ENCODE data around the gene CEND1. TPM values are rescaled to one million over a fixed set of nuclear protein-coding genes. Genes with fewer than 3 reads are reported as not detected.

Gene CEND1
- total and polyA plus RNA-seq, 2 of the 13 experiments (the other 11 are each of a cell fraction or from before 2014, with no cell fraction given): not detected

- TF ChIP-seq ZNF160 (CRISPR knock-in tag; IDR thresholded peaks at IDR 0.05): no peak
- TF ChIP-seq GABPA (IDR thresholded peaks at IDR 0.05; ENCODE audit: low read depth, low read length): no peak
- peak; percentile 57; the same call in 1 of the 2 replicates for TF ChIP-seq GABPA (CRISPR knock-in tag; IDR thresholded peaks at IDR 0.05; ENCODE audit: low read depth)
- TF ChIP-seq POLR2A (IDR thresholded peaks at IDR 0.05; ENCODE audit: insufficient read depth in 1 of 2, low read depth in 2 of 2, low read length in 2 of 2): peak in 1 of 2 experiments; percentile 66; a peak in 2 of 4 replicates
- TF ChIP-seq PATZ1 (CRISPR knock-in tag; IDR thresholded peaks at IDR 0.05): peak; percentile 51
- peak; percentile 27; the same call in 1 of the 2 replicates for TF ChIP-seq RXRA (CRISPR knock-in tag; IDR thresholded peaks at IDR 0.05)
- TF ChIP-seq ETV5 (CRISPR knock-in tag; IDR thresholded peaks at IDR 0.05; ENCODE audit: borderline replicate concordance): 0 out of 2 replicates have a peak, but pooled peaks have one; percentile 1
- no peak for TF ChIP-seq ZNF569 (CRISPR knock-in tag; IDR thresholded peaks at IDR 0.05; ENCODE audit: borderline replicate concordance)
- TF ChIP-seq RFXAP (CRISPR knock-in tag; IDR thresholded peaks at IDR 0.05; ENCODE audit: borderline replicate concordance): 0 out of 2 replicates have a peak, but pooled peaks have one; percentile 12
- TF ChIP-seq IKZF4 (CRISPR knock-in tag; IDR thresholded peaks at IDR 0.05; ENCODE audit: borderline replicate concordance, low read depth, not compliant biosample characterization): no peak
- peak; percentile 16 for TF ChIP-seq HNRNPLL (IDR thresholded peaks at IDR 0.05; ENCODE audit: low read depth, low read length, poor library complexity, severe bottlenecking)
- TF ChIP-seq YEATS4 (CRISPR knock-in tag; IDR thresholded peaks at IDR 0.05; ENCODE audit: borderline replicate concordance): peak; percentile 8; the same call in 1 of the 2 replicates
- no peak for TF ChIP-seq U2AF1 (optimal IDR thresholded peaks at IDR 0.05; ENCODE audit: low read depth, low read length)
- peak; percentile 9; the same call in 1 of the 2 replicates for TF ChIP-seq ZBTB7B (CRISPR knock-in tag; IDR thresholded peaks at IDR 0.05)
- no peak for TF ChIP-seq MED13 (CRISPR knock-in tag; IDR thresholded peaks at IDR 0.05)
- 0 out of 2 replicates have a peak, but pooled peaks have one; percentile 17 for TF ChIP-seq SALL1 (CRISPR knock-in tag; IDR thresholded peaks at IDR 0.05)
- 0 out of 4 replicates have a peak, but pooled peaks of 1 of the 2 experiments have one; percentile 28 for TF ChIP-seq KLF16 (CRISPR knock-in tag; IDR thresholded peaks at IDR 0.05)
- TF ChIP-seq SP5 (CRISPR knock-in tag; IDR thresholded peaks at IDR 0.05; ENCODE audit: borderline replicate concordance, low read depth): peak; percentile 30; the same call in 1 of the 2 replicates
- TF ChIP-seq ZNF232 (CRISPR knock-in tag; IDR thresholded peaks at IDR 0.05; ENCODE audit: borderline replicate concordance): 0 out of 2 replicates have a peak, but pooled peaks have one; percentile 27
- no peak for TF ChIP-seq DMTF1 (CRISPR knock-in tag; IDR thresholded peaks at IDR 0.05)
- peak; percentile 93 for TF ChIP-seq ZNF335 (CRISPR knock-in tag; IDR thresholded peaks at IDR 0.05)
- TF ChIP-seq WIZ (CRISPR knock-in tag; IDR thresholded peaks at IDR 0.05): no peak
- TF ChIP-seq AGO1 (IDR thresholded peaks at IDR 0.05; ENCODE audit: low read depth, low read length, poor library complexity, severe bottlenecking): peak; percentile 24
Measured at GRCh38 chr11:819943-820649, 30.2 kb upstream of the CEND1 start (continued).

All from HepG2 (cell line).